Mammary epithelial cell (primary cell): ENCODE measurements around the gene HTD2.

Experiments
- EZH2 ChIP-seq: IDR thresholded peaks from 2 replicates; pipeline ENCODE4 v1.6.1; 2012; ENCODE audit warnings: low read length, inconsistent platforms, borderline replicate concordance
- TF ChIP-seq, protein P1 (sequence below), 2 donors: IDR thresholded peaks in 1 of 2; conservative IDR thresholded peaks in 1 of 2; 2 replicates each; pipeline ENCODE4 v1.5.1; 2011 to 2012; ENCODE audit warnings: inconsistent platforms in 2 of 2, low read length in 2 of 2, mild to moderate bottlenecking in 2 of 2, control low read depth in 1 of 2, low read depth in 1 of 2; ENCODE audit not compliant: insufficient read depth in 1 of 2; ENCODE audit errors: extremely low read depth in 1 of 2

- TF ChIP-seq, protein P1, sequence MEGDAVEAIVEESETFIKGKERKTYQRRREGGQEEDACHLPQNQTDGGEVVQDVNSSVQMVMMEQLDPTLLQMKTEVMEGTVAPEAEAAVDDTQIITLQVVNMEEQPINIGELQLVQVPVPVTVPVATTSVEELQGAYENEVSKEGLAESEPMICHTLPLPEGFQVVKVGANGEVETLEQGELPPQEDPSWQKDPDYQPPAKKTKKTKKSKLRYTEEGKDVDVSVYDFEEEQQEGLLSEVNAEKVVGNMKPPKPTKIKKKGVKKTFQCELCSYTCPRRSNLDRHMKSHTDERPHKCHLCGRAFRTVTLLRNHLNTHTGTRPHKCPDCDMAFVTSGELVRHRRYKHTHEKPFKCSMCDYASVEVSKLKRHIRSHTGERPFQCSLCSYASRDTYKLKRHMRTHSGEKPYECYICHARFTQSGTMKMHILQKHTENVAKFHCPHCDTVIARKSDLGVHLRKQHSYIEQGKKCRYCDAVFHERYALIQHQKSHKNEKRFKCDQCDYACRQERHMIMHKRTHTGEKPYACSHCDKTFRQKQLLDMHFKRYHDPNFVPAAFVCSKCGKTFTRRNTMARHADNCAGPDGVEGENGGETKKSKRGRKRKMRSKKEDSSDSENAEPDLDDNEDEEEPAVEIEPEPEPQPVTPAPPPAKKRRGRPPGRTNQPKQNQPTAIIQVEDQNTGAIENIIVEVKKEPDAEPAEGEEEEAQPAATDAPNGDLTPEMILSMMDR (conservative IDR thresholded peaks at IDR 0.05 in 1 of 2, IDR thresholded peaks at IDR 0.05 in 1 of 2; ENCODE audit: extremely low read depth in 1 of 2, insufficient read depth in 1 of 2, low read depth in 1 of 2, low read length in 2 of 2): no peak
- no peak for TF ChIP-seq EZH2
Measured at GRCh38 chr3:58298190-58298589, 8.1 kb upstream of the HTD2 start.
